MM.1S (cell line): ENCODE measurements around the gene MAP2K3.
"Not testable (repeated sequence)": the region's sequence is repeated elsewhere in the genome, so short reads cannot be mapped to it uniquely, and the experiment has no call there.

Source experiments
- DNase-seq: peaks from one replicate; pipeline ENCODE4 v3.0.0-alpha.2; 2015
- H2AFZ ChIP-seq: fragments of 300-600 bp; sonication (generic); 2 replicates; pipeline ENCODE4 v1.6.0; 2016; ENCODE audit warnings: antibody characterized with exemption, low read length
- H3F3A ChIP-seq: fragments of 300-600 bp; sonication (generic); 2 replicates; pipeline ENCODE4 v1.6.1; 2016; ENCODE audit warnings: mild to moderate bottlenecking, antibody characterized with exemption, low read length, moderate library complexity, mixed read lengths; ENCODE audit not compliant: insufficient read depth
- H3K27ac ChIP-seq: fragments of 300-600 bp; sonication (generic); 2 replicates; pipeline ENCODE4 v1.5.1; 2016; ENCODE audit warnings: mild to moderate bottlenecking, low read length
- H3K27me3 ChIP-seq: fragments of 300-600 bp; sonication (generic); replicated peaks from 2 replicates; pipeline ENCODE4 v1.6.0; 2016; ENCODE audit warnings: low read length; ENCODE audit not compliant: insufficient read depth
- H3K36me3 ChIP-seq: fragments of 300-600 bp; sonication (generic); replicated peaks from 2 replicates; pipeline ENCODE4 v1.6.1; 2016; ENCODE audit warnings: mild to moderate bottlenecking, low read length, mixed read lengths; ENCODE audit not compliant: insufficient read depth
- H3K4me1 ChIP-seq: fragments of 300-600 bp; sonication (generic); 2 replicates; pipeline ENCODE4 v1.6.1; 2016; ENCODE audit warnings: low read length, mixed read lengths
- H3K4me2 ChIP-seq: fragments of 300-600 bp; sonication (generic); 2 replicates; pipeline ENCODE4 v1.6.0; 2016; ENCODE audit warnings: low read depth, low read length
- H3K4me3 ChIP-seq: fragments of 300-600 bp; sonication (generic); 2 replicates; pipeline ENCODE4 v1.5.1; 2016; ENCODE audit warnings: low read length, mixed read lengths
- H3K79me2 ChIP-seq: fragments of 300-600 bp; sonication (generic); 2 replicates; pipeline ENCODE4 v1.6.1; 2016; ENCODE audit warnings: mixed run types, low read length, mixed read lengths
- H3K9ac ChIP-seq: fragments of 300-600 bp; sonication (generic); 2 replicates; pipeline ENCODE4 v1.6.1; 2016; ENCODE audit warnings: low read length, mixed read lengths
- H3K9me2 ChIP-seq: fragments of 300-600 bp; sonication (generic); replicated peaks from 2 replicates; pipeline ENCODE4 v1.6.1; 2016; ENCODE audit warnings: mild to moderate bottlenecking, low read length, mixed read lengths; ENCODE audit not compliant: insufficient read depth
- H3K9me3 ChIP-seq: fragments of 300-600 bp; sonication (generic); replicated peaks from 2 replicates; pipeline ENCODE4 v1.6.1; 2016; ENCODE audit warnings: mild to moderate bottlenecking, low read length, mixed read lengths; ENCODE audit not compliant: insufficient read depth
- H4K20me1 ChIP-seq: fragments of 300-600 bp; sonication (generic); 2 replicates; pipeline ENCODE4 v1.6.1; 2016; ENCODE audit warnings: mild to moderate bottlenecking, low read length, moderate library complexity, mixed read lengths; ENCODE audit not compliant: insufficient read depth

Gene MAP2K3

DNA sequence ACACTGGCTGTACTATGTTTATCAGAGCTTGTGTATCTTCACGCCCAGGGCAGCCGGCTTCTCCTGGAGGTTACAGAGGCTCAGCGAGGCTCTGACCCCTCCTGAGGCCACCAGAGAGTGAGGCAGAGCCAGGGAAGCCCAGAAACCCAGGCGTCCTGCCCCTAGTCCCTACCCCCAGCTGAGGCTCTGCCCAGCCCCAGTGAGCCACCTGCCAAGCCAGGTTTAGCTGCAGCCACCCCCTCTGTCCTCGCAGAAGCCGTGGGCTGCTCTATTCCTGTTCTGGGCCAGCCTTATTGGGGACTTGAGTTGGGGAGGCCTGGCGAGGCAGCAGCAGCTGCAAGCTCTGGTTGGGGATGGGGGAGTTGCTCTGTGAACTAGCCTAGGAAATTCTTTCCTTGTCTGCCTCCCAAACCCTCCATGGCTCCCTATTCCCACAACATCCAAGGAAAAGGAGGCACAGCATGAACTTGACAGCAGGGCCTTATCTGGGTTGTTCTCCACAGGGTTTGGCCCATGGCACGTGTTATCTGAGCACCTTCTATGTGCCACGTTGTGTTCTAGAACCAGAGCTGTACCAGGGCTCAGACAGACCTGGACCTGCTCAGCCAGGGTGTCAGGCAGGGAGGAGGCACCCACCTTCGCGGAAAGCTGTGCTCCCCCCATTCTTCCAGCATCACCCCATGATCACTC lies 35.3 kb downstream of the MAP2K3 start:
- DNase-seq, H3K4me1 ChIP-seq, H4K20me1 ChIP-seq, H3K36me3 ChIP-seq, H3K4me3 ChIP-seq, H3K27ac ChIP-seq, H3K79me2 ChIP-seq, H2AFZ ChIP-seq, H3K9me2 ChIP-seq, H3K4me2 ChIP-seq, H3F3A ChIP-seq, H3K9me3 ChIP-seq, H3K9ac ChIP-seq: not testable (repeated sequence)
- peaks cover 15% of the 10 kb centered on the region for H3K27me3 ChIP-seq

DNA sequence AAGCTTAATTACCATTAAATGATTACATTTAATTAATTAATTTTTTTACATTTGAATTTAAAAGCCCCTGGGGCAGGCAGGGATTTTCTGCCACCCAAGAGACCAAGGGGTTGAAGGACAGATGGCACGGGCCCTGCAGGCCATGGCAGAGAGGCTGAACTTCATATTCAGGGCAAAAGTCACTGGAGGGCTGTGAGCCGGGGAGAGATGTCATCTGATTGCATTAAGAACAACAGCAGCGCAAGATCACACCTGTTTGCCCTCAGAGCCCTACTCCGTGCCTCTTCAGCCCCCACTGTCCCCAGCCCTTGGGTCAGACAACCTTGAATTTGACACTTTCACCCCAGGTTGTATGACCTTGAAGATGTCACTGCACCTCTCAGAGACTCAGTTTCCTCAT lies 35.9 kb downstream of the MAP2K3 start:
- DNase-seq, H3K9ac ChIP-seq, H3K4me3 ChIP-seq, H3K4me2 ChIP-seq, H3K9me2 ChIP-seq, H3K79me2 ChIP-seq, H4K20me1 ChIP-seq, H3K4me1 ChIP-seq, H3K27ac ChIP-seq, H3F3A ChIP-seq, H3K36me3 ChIP-seq, H3K9me3 ChIP-seq, H2AFZ ChIP-seq: not testable (repeated sequence)
- H3K27me3 ChIP-seq: peaks cover 20% of the 10 kb centered on the region

DNA sequence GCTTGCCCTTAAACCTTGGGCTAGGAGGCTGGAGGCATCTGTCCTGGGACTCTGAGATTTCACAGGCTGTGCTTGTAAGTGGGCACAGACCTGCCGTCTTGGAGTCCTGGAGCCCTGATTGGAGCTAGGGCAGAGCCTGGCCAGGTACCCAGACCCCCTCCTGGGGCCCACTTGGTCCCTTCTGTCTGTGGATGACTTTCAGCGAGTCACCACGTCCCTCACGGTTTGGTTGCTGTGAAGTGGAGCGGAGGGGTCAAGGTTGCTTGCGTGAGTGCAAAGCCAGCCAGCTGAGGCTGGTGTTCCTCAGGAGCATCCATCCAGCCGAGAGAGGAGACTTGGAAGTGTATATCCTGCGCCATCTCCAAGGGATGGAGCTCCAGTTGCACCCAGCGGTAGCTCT lies 36.5 kb downstream of the MAP2K3 start:
- peaks cover 20% of the 10 kb centered on the region for H3K27me3 ChIP-seq
- H3K9ac ChIP-seq, H3K36me3 ChIP-seq, H2AFZ ChIP-seq, H3K4me1 ChIP-seq, H3K9me3 ChIP-seq, H3K4me2 ChIP-seq, H3K27ac ChIP-seq, DNase-seq, H3K79me2 ChIP-seq, H3F3A ChIP-seq, H4K20me1 ChIP-seq, H3K9me2 ChIP-seq, H3K4me3 ChIP-seq: not testable (repeated sequence)

DNA sequence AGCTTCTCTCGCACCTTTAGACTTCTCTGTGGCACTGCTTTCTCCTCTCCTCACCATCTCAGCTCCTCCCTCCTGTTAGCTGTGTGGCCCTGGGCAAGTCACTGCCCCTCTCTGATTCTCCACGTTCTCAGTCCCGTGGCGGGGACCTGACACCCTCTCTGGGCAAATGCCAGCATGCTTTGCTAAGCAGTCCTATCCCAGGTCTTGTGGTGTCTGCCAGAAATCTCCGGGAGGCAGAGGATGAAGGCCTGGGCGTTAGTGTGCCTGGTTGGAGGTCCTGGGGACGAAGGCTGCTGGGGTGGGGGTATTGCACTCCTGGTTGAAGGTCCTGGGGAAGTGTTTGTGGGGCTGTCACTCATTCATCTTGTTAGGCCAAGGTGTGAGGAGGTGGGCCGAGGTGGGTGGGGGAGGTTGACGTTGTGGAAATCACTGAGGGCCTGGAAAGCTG lies 37.3 kb downstream of the MAP2K3 start:
- H2AFZ ChIP-seq, H3K9ac ChIP-seq, H3K4me1 ChIP-seq, H3K4me2 ChIP-seq, H3K27ac ChIP-seq, H3K36me3 ChIP-seq, H3K4me3 ChIP-seq, H3K79me2 ChIP-seq, DNase-seq, H3K9me2 ChIP-seq, H3F3A ChIP-seq, H4K20me1 ChIP-seq, H3K9me3 ChIP-seq: not testable (repeated sequence)
- H3K27me3 ChIP-seq: peaks cover 20% of the 10 kb centered on the region

DNA sequence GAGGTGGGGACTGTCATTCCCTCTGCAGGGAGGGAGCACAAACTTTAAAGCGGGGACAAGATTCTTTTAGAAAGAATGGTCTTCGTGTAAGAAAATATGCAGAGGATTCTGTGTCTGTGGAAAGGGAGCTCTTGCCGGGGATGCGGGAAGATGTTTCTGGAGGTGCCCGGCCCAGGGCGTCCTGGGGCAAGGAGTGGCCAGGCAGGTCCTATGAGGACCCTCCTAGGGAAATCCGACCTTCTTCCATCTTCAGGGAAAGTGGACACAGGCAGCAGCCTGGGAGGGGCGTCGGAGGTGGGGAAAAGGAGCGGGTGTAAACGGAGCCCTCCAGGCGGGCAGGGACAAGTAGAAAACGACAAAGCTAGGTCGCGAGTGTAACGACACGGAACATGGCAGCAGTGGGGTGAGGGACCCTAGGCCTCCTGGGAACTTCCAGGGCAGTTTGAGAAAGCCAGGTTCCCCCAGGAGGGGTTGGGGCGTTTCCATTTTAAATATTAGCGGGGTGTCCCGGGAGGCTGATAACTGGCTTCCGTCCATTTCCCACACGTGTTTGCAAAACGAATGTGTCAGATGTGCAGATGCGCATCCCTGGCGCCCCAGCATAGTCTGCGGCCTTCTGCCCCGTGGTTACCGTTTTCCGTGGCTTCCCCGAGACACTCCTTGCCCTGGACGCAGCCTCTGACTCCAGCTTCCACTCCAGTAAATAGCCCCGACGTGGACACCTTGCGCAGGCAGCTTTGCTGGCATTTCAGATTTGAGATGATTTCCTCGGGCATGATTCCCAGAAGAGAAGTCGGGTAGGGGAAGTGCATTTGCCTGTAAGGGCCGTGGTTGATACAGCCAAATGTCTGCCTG lies 39.0 kb downstream of the MAP2K3 start:
- not testable (repeated sequence) for H3K9ac ChIP-seq, H3K27ac ChIP-seq, H3K36me3 ChIP-seq, H2AFZ ChIP-seq, H3F3A ChIP-seq, H3K79me2 ChIP-seq, H3K9me2 ChIP-seq, DNase-seq, H3K9me3 ChIP-seq, H4K20me1 ChIP-seq, H3K4me1 ChIP-seq
- Histone ChIP-seq H3K4me3 (peak overlapping the region; percentile 65), H3K4me2 (peak overlapping the region; percentile 77; the same call in 1 of the 2 replicates), H3K27me3 (peaks cover 20% of the 10 kb centered on the region)

DNA sequence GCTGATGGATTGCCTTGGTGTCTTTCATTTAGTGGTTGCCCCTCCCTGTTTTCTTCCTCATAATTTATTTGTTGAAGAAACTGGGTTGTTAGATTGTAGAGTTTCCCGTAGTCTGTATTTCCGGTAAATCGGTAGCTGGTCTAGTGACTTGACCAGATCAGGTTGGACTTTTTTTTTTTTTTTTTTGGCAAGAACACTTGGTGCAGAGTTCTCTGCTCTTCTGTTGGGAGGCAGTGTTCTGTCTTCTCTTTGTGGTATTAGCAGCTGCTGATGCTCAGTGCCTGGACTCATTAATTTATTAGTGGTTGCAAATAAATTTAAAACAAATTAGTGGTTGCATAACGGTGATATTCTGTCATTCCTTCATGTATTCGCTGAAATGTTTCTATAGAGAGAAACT lies 40.2 kb downstream of the MAP2K3 start:
- peaks cover 20% of the 10 kb centered on the region for H3K27me3 ChIP-seq
- H2AFZ ChIP-seq, H3K4me1 ChIP-seq, H3F3A ChIP-seq, H3K4me3 ChIP-seq, H3K79me2 ChIP-seq, H4K20me1 ChIP-seq, H3K9me2 ChIP-seq, H3K9ac ChIP-seq, H3K4me2 ChIP-seq, H3K36me3 ChIP-seq, DNase-seq, H3K27ac ChIP-seq, H3K9me3 ChIP-seq: not testable (repeated sequence)

DNA sequence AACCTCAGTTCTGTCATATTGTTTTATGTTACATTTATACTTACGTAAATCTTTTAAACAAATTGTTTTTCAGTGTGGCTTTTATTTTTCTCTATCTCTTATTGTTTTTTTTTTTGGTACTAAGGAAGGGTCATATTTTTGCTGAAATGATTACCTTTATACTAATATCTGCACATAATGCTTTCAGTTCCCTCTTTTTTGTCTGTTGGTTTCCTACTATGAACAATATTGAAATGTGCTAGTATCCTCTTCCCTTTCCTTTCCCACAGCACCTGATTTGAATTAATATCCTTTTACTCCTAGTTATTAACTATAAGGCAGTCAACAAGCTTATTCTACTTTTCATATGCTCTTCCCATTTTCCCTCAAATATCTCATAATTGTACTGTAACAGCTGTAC lies 43.4 kb downstream of the MAP2K3 start:
- H2AFZ ChIP-seq, DNase-seq, H3K27ac ChIP-seq, H3K4me1 ChIP-seq, H3K79me2 ChIP-seq, H3F3A ChIP-seq, H3K9me3 ChIP-seq, H3K4me3 ChIP-seq, H4K20me1 ChIP-seq, H3K36me3 ChIP-seq, H3K9me2 ChIP-seq, H3K4me2 ChIP-seq, H3K9ac ChIP-seq: not testable (repeated sequence)
- peaks cover 20% of the 10 kb centered on the region for H3K27me3 ChIP-seq

DNA sequence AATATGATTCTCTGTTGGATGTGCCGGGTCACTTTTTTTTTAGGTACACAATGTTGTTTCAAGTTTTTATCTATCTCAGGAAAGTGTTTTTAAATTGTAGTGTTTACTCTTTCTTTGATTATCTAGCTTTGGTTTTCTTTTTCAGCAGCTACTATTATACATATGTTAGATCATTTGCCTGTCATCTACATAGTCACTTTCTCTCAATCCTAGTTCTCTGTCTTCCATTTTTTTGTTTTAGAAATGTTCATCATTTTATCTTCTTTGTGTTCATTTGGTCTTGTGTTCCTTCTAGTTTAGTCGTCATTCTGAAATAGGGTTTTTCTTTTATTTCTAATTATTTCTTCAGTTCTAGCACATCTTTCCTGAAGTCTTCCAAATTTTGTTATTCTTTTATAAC lies 44.3 kb downstream of the MAP2K3 start:
- H3K79me2 ChIP-seq, H3K9me3 ChIP-seq, H4K20me1 ChIP-seq, H3K36me3 ChIP-seq, H3K9ac ChIP-seq, H2AFZ ChIP-seq, H3K4me3 ChIP-seq, DNase-seq, H3F3A ChIP-seq, H3K4me2 ChIP-seq, H3K9me2 ChIP-seq, H3K27ac ChIP-seq, H3K4me1 ChIP-seq: not testable (repeated sequence)
- peaks cover 16% of the 10 kb centered on the region for H3K27me3 ChIP-seq
